IMR-90 (cell line): ENCODE measurements around the gene FAM24A. TPM values are rescaled to one million over a fixed set of nuclear protein-coding genes. Genes with fewer than 3 reads are reported as not detected.

Experiments used
- ATAC-seq: fragments of 200-7000 bp; cut with Tn5 transposase; 2 replicates; pipeline ENCODE4 v1.9.1; 2020; ENCODE audit warnings: low read depth, mild to moderate bottlenecking, moderate library complexity
- BruUV-seq: library from RNA; stranded (reverse); fragments of 400-500 nt; replicated peaks from 2 replicates; lab custom pipeline; 2021; lab: Mats Ljungman, UMichigan
- CTCF ChIA-PET: fragments of 300-600 bp; formaldehyde crosslinking; extraction: SDS; loops from one replicate; lab custom pipeline; 2021; ENCODE audit warnings: antibody characterized with exemption; lab: Yijun Ruan, JAX
- POLR2A ChIA-PET: fragments of 300-600 bp; sonication (Branson Sonifier 250); formaldehyde crosslinking; loops from one replicate; lab custom pipeline; 2022; ENCODE audit warnings: antibody characterized with exemption; ENCODE audit not compliant: unreplicated experiment; lab: Charles Lee
- DNase-seq: peaks from one replicate; pipeline ENCODE4 v3.0.0; 2013
- H2AFZ ChIP-seq: replicated peaks from 2 replicates; pipeline ENCODE3; 2013; ENCODE audit warnings: low read length, mild to moderate bottlenecking; ENCODE audit not compliant: poor library complexity
- H2AK5ac ChIP-seq: 2 replicates; pipeline ENCODE4 v1.6.1; 2013; ENCODE audit warnings: low read depth, low read length, inconsistent platforms
- H2AK9ac ChIP-seq: replicated peaks from 2 replicates; pipeline ENCODE3; 2013; ENCODE audit warnings: mild to moderate bottlenecking, low read depth, low read length, moderate library complexity; ENCODE audit not compliant: poor library complexity
- H2BK120ac ChIP-seq: 2 replicates; pipeline ENCODE4 v1.6.1; 2013; ENCODE audit warnings: low read depth, low read length, inconsistent platforms
- H2BK15ac ChIP-seq: 3 replicates; pipeline ENCODE4 v1.6.1; 2013; ENCODE audit warnings: low read depth, low read length, inconsistent platforms
- H2BK20ac ChIP-seq: 2 replicates; pipeline ENCODE4 v1.6.1; 2013; ENCODE audit warnings: low read depth, mild to moderate bottlenecking, inconsistent platforms, low read length, moderate library complexity
- H2BK5ac ChIP-seq: 2 replicates; pipeline ENCODE4 v1.6.1; 2013; ENCODE audit warnings: mild to moderate bottlenecking, low read depth, low read length, inconsistent platforms; ENCODE audit not compliant: poor library complexity, severe bottlenecking
- H3K14ac ChIP-seq: replicated peaks from 2 replicates; pipeline ENCODE4 v1.6.1; 2013; ENCODE audit warnings: low read depth, low read length, inconsistent platforms
- H3K18ac ChIP-seq: 2 replicates; pipeline ENCODE4 v1.6.1; 2013; ENCODE audit warnings: low read depth, low read length, control low read depth
- H3K23ac ChIP-seq: 2 replicates; pipeline ENCODE4 v1.6.1; 2013; ENCODE audit warnings: low read depth, low read length, inconsistent platforms
- H3K27ac ChIP-seq: 2 replicates; pipeline ENCODE4 v1.5.1; 2013; ENCODE audit warnings: mild to moderate bottlenecking, control low read depth, low read length; ENCODE audit not compliant: insufficient read depth
- H3K27me3 ChIP-seq: 2 replicates; pipeline ENCODE4 v1.6.1; 2013; ENCODE audit warnings: low read length; ENCODE audit not compliant: control insufficient read depth, insufficient read depth
- H3K36me3 ChIP-seq: 2 replicates; pipeline ENCODE4 v1.6.1; 2013; ENCODE audit warnings: low read length, mixed read lengths; ENCODE audit not compliant: control insufficient read depth, insufficient read depth
- H3K4ac ChIP-seq: 2 replicates; pipeline ENCODE4 v1.6.1; 2013; ENCODE audit warnings: low read depth, low read length, inconsistent platforms
- H3K4me1 ChIP-seq: 2 replicates; pipeline ENCODE4 v1.6.1; 2013; ENCODE audit warnings: low read length, mixed read lengths; ENCODE audit not compliant: control insufficient read depth, insufficient read depth
- H3K4me2 ChIP-seq: 2 replicates; pipeline ENCODE4 v1.6.1; 2013; ENCODE audit warnings: low read depth, mild to moderate bottlenecking, control low read depth, low read length, moderate library complexity
- H3K4me3 ChIP-seq: 2 replicates; pipeline ENCODE4 v1.5.1; 2013; ENCODE audit warnings: low read depth, mild to moderate bottlenecking, control low read depth, low read length, moderate library complexity; ENCODE audit not compliant: insufficient read depth
- H3K56ac ChIP-seq: 2 replicates; pipeline ENCODE4 v1.6.1; 2013; ENCODE audit warnings: low read length, inconsistent platforms; ENCODE audit not compliant: insufficient read depth; ENCODE audit errors: extremely low read depth
- H3K79me1 ChIP-seq, 2 experiments: 2 replicates each; pipeline ENCODE4 v1.6.1; 2013; ENCODE audit warnings: low read length in 2 of 2, inconsistent platforms in 1 of 2, low read depth in 1 of 2
- H3K9ac ChIP-seq: 2 replicates; pipeline ENCODE4 v1.6.1; 2013; ENCODE audit warnings: low read depth, low read length, control low read depth
- H3K9me1 ChIP-seq: 2 replicates; pipeline ENCODE4 v1.6.1; 2013; ENCODE audit warnings: low read length, inconsistent platforms; ENCODE audit not compliant: insufficient read depth
- H3K9me3 ChIP-seq: 2 replicates; pipeline ENCODE4 v1.6.1; 2013; ENCODE audit warnings: low read length; ENCODE audit not compliant: control insufficient read depth, insufficient read depth
- H4K20me1 ChIP-seq: 2 replicates; pipeline ENCODE4 v1.6.1; 2013; ENCODE audit warnings: low read length, inconsistent platforms; ENCODE audit not compliant: insufficient read depth
- H4K5ac ChIP-seq: 2 replicates; pipeline ENCODE4 v1.6.1; 2013; ENCODE audit warnings: mild to moderate bottlenecking, low read depth, low read length, control low read depth
- H4K8ac ChIP-seq, 2 experiments: 2 replicates each; pipeline ENCODE4 v1.6.1; 2013; ENCODE audit warnings: low read depth in 2 of 2, low read length in 2 of 2, control low read depth in 1 of 2, inconsistent platforms in 1 of 2
- H4K91ac ChIP-seq: 2 replicates; pipeline ENCODE4 v1.6.1; 2013; ENCODE audit warnings: low read depth, low read length, inconsistent platforms; ENCODE audit not compliant: insufficient read depth
- BHLHE40 ChIP-seq: fragments of 150-350 bp; IDR thresholded peaks from 2 replicates; pipeline ENCODE4 v1.6.1; 2016; ENCODE audit warnings: mild to moderate bottlenecking, low read depth, low read length
- CHD1 ChIP-seq: IDR thresholded peaks from 2 replicates; pipeline ENCODE4 v1.6.1; 2012; ENCODE audit warnings: low read depth, low read length, improper control_type of control experiment
- FOS ChIP-seq: fragments of 150-350 bp; IDR thresholded peaks from 2 replicates; pipeline ENCODE4 v1.6.1; 2016; ENCODE audit warnings: low read depth, low read length
- MAFK ChIP-seq: IDR thresholded peaks from 2 replicates; pipeline ENCODE4 v1.6.1; 2012; ENCODE audit warnings: low read depth, low read length, improper control_type of control experiment
- MAZ ChIP-seq: IDR thresholded peaks from 2 replicates; pipeline ENCODE4 v1.6.1; 2012; ENCODE audit warnings: low read depth, mild to moderate bottlenecking, low read length, improper control_type of control experiment, moderate library complexity, borderline replicate concordance
- NFE2L2 ChIP-seq: fragments of 150-350 bp; IDR thresholded peaks from 2 replicates; pipeline ENCODE4 v1.6.1; 2016; ENCODE audit warnings: low read depth, mild to moderate bottlenecking, low read length
- POLR2A ChIP-seq: IDR thresholded peaks from 2 replicates; pipeline ENCODE4 v1.6.1; 2012; ENCODE audit warnings: mild to moderate bottlenecking, low read depth, low read length
- RAD21 ChIP-seq: IDR thresholded peaks from 2 replicates; pipeline ENCODE4 v1.6.1; 2012; ENCODE audit warnings: low read length, improper control_type of control experiment
- RFX5 ChIP-seq: IDR thresholded peaks from 2 replicates; pipeline ENCODE4 v1.8.0; 2012; ENCODE audit warnings: low read depth, mild to moderate bottlenecking, low read length, moderate library complexity
- WGBS, 2 experiments: methylation state at CpG; one replicate each; pipeline versions ENCODE4 v1.1.5 to v1.1.7; 2013; ENCODE audit warnings: missing lambda C conversion rate in 2 of 2; ENCODE audit not compliant: insufficient read length in 1 of 2; ENCODE audit errors: extremely low coverage in 2 of 2; 5-methylcytosine and 5-hydroxymethylcytosine counted together
- dilution Hi-C: fragments of 300-500 bp; cut with HindIII; formaldehyde crosslinking; loops from one replicate; pipeline ENCODE4 v1.14.3; 2018; ENCODE audit warnings: low sequenced_read_pairs; ENCODE audit not compliant: unreplicated experiment
- in situ Hi-C: fragments of 300-500 bp; cut with MboI; formaldehyde crosslinking; loops from 3 replicates; pipeline ENCODE4 v1.14.3; 2019; ENCODE audit warnings: low sequenced_read_pairs, inconsistent platforms, mixed read lengths
- intact Hi-C: fragments of 100-400 bp; cut with micrococcal nuclease; formaldehyde crosslinking; loops from 2 replicates; pipeline ENCODE4 v1.10.0; 2022
- polyA plus RNA-seq, 3 experiments: library from polyadenylated mRNA; depleted of rRNA; stranded (reverse); fragments of >200 nt; gene quantifications; 2 replicates each; pipeline ENCODE4 v1.2.3, GENCODE V29; 2012; ENCODE audit warnings: low replicate concordance in 1 of 3
- total RNA-seq: library from RNA; depleted of rRNA; stranded (reverse); fragments of >200 nt; gene quantifications from 2 replicates; pipeline ENCODE4 v1.2.3, GENCODE V29; 2012
- TF ChIP-seq, protein P1 (sequence below): fragments of 150-350 bp; IDR thresholded peaks from 2 replicates; pipeline ENCODE4 v1.6.1; 2017; ENCODE audit warnings: mild to moderate bottlenecking, antibody characterized with exemption, low read length, low read depth
- TF ChIP-seq, protein P2 (sequence below): conservative IDR thresholded peaks from 2 replicates; pipeline ENCODE4 v1.5.1; 2012; ENCODE audit warnings: mild to moderate bottlenecking, low read depth, low read length, improper control_type of control experiment

The FAM24A gene
- total and polyA plus RNA-seq, 2 of the 4 experiments (the other 2 are of a cell fraction), result not detected

DNA sequence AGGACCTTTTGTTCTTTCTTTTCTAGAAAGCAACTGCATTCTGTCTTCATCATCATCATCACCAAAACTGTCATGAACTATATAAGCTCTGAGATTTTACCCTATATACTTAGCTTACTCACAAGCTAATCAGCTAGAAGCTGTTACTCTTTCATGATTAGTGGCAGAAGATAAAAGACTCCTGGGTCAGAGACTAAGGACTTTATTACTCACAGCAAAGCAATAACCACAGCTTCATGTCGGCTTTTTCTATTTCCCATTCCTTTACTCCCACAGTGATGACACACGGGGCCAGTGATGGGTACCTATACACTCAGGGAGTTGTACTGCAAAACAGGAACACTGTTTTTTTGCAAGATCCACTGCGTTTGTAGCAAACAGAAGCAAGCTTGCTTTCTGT, 52.0 kb downstream of the FAM24A start:
- WGBS, 2 experiments, result no CpG with 5 or more reads among the region's 3 CpGs
- ChIA-PET POLR2A (no interaction called here), CTCF (interaction anchor here (0.6 kb wide), 1 partner anchor 1193 kb away, joined by 4 read pairs; no protein-coding TSS in a partner anchor)
- ATAC-seq, result no peak
- dilution Hi-C loops, result no loop called here
- no peaks in the 10 kb centered on the region for H3K9me1 ChIP-seq
- no peak overlapping the region for H3K23ac ChIP-seq
- H3K9ac ChIP-seq, result no peak overlapping the region
- in situ Hi-C loops, result no loop called here
- H2AFZ ChIP-seq, result no peak overlapping the region
- no TSS peak for BruUV-seq
- H3K4me1 ChIP-seq, result no peaks in the 10 kb centered on the region
- H3K79me1 ChIP-seq, result no peaks in the 10 kb centered on the region; a peak in 1 of 4 replicates
- peaks cover 10% of the 10 kb centered on the region for H3K9me3 ChIP-seq
- no peak overlapping the region for H3K4me3 ChIP-seq
- no peak overlapping the region for H3K56ac ChIP-seq
- H3K14ac ChIP-seq, result no peak overlapping the region
- no peaks in the 10 kb centered on the region for H3K36me3 ChIP-seq
- H2AK9ac ChIP-seq, result no peak overlapping the region
- H2BK120ac ChIP-seq, result no peak overlapping the region
- H2BK20ac ChIP-seq, result no peak overlapping the region
- DNase-seq, result no peak
- no peak overlapping the region for H3K27ac ChIP-seq
- no peaks in the 10 kb centered on the region for H4K20me1 ChIP-seq
- no peak overlapping the region for H3K18ac ChIP-seq
- no peak overlapping the region for H2BK5ac ChIP-seq
- H4K8ac ChIP-seq, result no peak overlapping the region
- no peak overlapping the region for H4K5ac ChIP-seq
- no peak overlapping the region for H4K91ac ChIP-seq
- intact Hi-C loops, result no loop called here
- no peak for TF ChIP-seq POLR2A
- TF ChIP-seq MAFK, result no peak
- TF ChIP-seq, protein P1, sequence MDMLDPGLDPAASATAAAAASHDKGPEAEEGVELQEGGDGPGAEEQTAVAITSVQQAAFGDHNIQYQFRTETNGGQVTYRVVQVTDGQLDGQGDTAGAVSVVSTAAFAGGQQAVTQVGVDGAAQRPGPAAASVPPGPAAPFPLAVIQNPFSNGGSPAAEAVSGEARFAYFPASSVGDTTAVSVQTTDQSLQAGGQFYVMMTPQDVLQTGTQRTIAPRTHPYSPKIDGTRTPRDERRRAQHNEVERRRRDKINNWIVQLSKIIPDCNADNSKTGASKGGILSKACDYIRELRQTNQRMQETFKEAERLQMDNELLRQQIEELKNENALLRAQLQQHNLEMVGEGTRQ, result no peak
- no peak for TF ChIP-seq RFX5
- TF ChIP-seq BHLHE40, result no peak
- no peak for TF ChIP-seq MAZ
- TF ChIP-seq CHD1, result no peak
- no peak for TF ChIP-seq NFE2L2
- TF ChIP-seq FOS, result no peak
- no peak for TF ChIP-seq RAD21
- TF ChIP-seq, protein P2, sequence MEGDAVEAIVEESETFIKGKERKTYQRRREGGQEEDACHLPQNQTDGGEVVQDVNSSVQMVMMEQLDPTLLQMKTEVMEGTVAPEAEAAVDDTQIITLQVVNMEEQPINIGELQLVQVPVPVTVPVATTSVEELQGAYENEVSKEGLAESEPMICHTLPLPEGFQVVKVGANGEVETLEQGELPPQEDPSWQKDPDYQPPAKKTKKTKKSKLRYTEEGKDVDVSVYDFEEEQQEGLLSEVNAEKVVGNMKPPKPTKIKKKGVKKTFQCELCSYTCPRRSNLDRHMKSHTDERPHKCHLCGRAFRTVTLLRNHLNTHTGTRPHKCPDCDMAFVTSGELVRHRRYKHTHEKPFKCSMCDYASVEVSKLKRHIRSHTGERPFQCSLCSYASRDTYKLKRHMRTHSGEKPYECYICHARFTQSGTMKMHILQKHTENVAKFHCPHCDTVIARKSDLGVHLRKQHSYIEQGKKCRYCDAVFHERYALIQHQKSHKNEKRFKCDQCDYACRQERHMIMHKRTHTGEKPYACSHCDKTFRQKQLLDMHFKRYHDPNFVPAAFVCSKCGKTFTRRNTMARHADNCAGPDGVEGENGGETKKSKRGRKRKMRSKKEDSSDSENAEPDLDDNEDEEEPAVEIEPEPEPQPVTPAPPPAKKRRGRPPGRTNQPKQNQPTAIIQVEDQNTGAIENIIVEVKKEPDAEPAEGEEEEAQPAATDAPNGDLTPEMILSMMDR, result no peak
- H3K27me3 ChIP-seq, result no peaks in the 10 kb centered on the region
- no peak overlapping the region for H3K4ac ChIP-seq
- no peak overlapping the region for H3K4me2 ChIP-seq
- H2BK15ac ChIP-seq, result no peak overlapping the region
- H2AK5ac ChIP-seq, result no peak overlapping the region
